Measurements from ENCODE around the gene NEK9. TPM values are rescaled to one million over a fixed set of nuclear protein-coding genes. Genes with fewer than 3 reads are reported as not detected.

Gene NEK9
- total RNA-seq, 1 donor from 2014 or later, result 123 TPM

DNA sequence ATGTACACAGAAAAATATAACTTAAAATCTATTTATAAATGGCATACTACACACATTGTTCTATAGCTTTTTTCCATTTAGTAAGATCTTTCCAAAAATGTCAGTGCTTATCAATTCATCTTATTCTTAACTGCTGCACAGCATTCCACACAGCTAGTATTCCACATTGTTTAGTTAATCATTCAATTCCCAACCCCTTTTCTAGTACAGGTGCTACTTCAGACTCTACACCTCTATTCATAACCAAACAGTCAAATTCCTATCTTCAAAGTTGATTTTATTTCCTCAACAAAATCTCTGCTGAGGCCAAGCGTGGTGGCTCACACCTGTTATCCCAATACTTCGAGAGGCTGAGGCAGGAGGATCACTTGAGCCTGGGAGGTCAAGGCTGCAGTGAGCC, 12.3 kb upstream of the NEK9 start:
- TF ChIP-seq, protein P1, sequence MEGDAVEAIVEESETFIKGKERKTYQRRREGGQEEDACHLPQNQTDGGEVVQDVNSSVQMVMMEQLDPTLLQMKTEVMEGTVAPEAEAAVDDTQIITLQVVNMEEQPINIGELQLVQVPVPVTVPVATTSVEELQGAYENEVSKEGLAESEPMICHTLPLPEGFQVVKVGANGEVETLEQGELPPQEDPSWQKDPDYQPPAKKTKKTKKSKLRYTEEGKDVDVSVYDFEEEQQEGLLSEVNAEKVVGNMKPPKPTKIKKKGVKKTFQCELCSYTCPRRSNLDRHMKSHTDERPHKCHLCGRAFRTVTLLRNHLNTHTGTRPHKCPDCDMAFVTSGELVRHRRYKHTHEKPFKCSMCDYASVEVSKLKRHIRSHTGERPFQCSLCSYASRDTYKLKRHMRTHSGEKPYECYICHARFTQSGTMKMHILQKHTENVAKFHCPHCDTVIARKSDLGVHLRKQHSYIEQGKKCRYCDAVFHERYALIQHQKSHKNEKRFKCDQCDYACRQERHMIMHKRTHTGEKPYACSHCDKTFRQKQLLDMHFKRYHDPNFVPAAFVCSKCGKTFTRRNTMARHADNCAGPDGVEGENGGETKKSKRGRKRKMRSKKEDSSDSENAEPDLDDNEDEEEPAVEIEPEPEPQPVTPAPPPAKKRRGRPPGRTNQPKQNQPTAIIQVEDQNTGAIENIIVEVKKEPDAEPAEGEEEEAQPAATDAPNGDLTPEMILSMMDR (IDR thresholded peaks at IDR 0.05; ENCODE audit: borderline replicate concordance), result no peak
- peak overlapping the region; percentile 54 for H3K27ac ChIP-seq (replicated peaks)
- no peaks in the 10 kb centered on the region for H3K27me3 ChIP-seq (ENCODE audit: low read depth)
- DNase-seq, result no peak
- H3K36me3 ChIP-seq, result peaks cover 16% of the 10 kb centered on the region
- H3K4me3 ChIP-seq, result no peak overlapping the region
- H3K4me1 ChIP-seq, result peaks cover 41% of the 10 kb centered on the region
- intact Hi-C loops (cut with micrococcal nuclease), result loop anchor here (10.0 kb wide), 1 partner anchor 346 kb away; no protein-coding TSS in a partner anchor
- no peaks in the 10 kb centered on the region for H3K9me3 ChIP-seq (replicated peaks)

DNA sequence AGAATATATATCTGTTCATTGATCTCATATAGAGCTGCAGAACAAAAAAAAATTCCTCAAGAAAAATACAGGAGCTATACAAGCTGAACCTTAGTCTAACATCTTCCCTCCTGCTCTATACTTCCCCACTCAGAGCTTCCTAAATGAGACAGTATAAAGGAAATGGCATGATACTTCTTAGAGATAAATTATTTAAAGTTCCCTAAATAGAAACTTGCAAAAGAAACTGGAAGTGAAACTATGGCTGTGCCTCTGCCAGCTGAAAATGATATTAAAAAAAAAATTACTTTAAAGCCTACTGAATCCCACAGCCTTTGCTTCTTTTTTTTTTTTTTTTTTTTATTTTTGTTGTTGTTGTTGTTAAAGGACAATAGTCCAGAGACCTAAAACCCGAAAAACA, 11.6 kb upstream of the NEK9 start:
- Histone ChIP-seq H3K27ac (replicated peaks) (peak overlapping the region; percentile 54), H3K4me1 (peaks cover 34% of the 10 kb centered on the region), H3K4me3 (no peak overlapping the region), H3K27me3 (ENCODE audit: low read depth) (no peaks in the 10 kb centered on the region), H3K36me3 (peaks cover 23% of the 10 kb centered on the region), H3K9me3 (replicated peaks) (peaks cover 5% of the 10 kb centered on the region)
- DNase-seq, result no peak
- TF ChIP-seq, protein P1 (IDR thresholded peaks at IDR 0.05; ENCODE audit: borderline replicate concordance), result no peak
- intact Hi-C loops (cut with micrococcal nuclease), result loop anchor here (10.0 kb wide), 1 partner anchor 346 kb away; no protein-coding TSS in a partner anchor

DNA sequence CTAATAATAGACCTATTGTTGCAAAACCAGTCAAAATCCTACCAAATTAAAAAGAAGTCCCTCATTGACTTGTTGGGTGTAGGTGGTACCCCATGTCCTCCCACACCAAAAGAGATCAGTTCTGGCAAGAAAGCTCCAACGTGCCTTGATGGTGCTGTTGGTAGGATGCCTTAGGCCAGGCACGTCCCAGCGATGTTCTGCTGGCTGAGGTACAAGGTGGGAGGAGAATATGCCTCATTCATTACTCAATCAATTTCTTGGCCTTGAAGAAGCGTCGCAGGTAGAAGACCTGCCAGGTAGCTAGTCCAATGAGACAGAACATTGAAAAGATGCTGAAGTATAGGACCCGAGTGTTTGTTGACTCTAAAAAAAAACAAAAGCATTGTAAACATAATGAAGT, 7.8 kb upstream of the NEK9 start:
- Histone ChIP-seq H3K36me3 (peaks cover 29% of the 10 kb centered on the region), H3K27ac (replicated peaks) (no peak overlapping the region)

DNA sequence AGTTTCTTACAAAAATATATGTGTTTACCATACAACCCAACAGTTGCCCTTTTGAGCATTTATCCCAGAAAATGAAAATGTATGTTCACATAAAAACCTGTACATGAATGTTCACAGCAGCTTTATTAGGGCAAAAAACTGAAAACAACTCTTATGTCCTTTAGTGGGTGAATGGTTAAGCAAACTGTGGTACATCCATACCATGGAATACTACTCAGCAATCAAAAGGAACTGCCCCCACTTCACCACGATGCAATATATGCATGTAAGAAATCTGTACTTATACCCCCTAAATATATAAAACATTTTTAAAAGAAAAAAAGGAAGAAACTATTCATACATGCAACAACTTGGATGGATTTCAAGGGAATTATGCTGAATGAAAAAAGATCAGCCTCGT, 6.7 kb upstream of the NEK9 start:
- no peak overlapping the region for H3K4me3 ChIP-seq
- H3K27me3 ChIP-seq (ENCODE audit: low read depth), result no peaks in the 10 kb centered on the region
- intact Hi-C loops (cut with micrococcal nuclease), result loop anchor here (5.0 to 10.0 kb wide), 2 partner anchors 169 to 351 kb away; no protein-coding TSS in a partner anchor
- no peak for DNase-seq
- peaks cover 29% of the 10 kb centered on the region for H3K36me3 ChIP-seq
- peaks cover 17% of the 10 kb centered on the region for H3K4me1 ChIP-seq
- no peak overlapping the region for H3K27ac ChIP-seq (replicated peaks)
- H3K9me3 ChIP-seq (replicated peaks), result peaks cover 5% of the 10 kb centered on the region
- TF ChIP-seq, protein P1 (IDR thresholded peaks at IDR 0.05; ENCODE audit: borderline replicate concordance), result no peak

More for the DNA sequence above, 7.8 kb upstream of the NEK9 start:
- intact Hi-C loops (cut with micrococcal nuclease), result loop anchor here (5.0 to 10.0 kb wide), 2 partner anchors 168 to 350 kb away; no protein-coding TSS in a partner anchor
- Histone ChIP-seq H3K4me3 (no peak overlapping the region), H3K4me1 (peaks cover 25% of the 10 kb centered on the region), H3K9me3 (replicated peaks) (peaks cover 5% of the 10 kb centered on the region), H3K27me3 (ENCODE audit: low read depth) (no peaks in the 10 kb centered on the region)
- TF ChIP-seq, protein P1 (IDR thresholded peaks at IDR 0.05; ENCODE audit: borderline replicate concordance), result no peak
- DNase-seq, result no peak

DNA sequence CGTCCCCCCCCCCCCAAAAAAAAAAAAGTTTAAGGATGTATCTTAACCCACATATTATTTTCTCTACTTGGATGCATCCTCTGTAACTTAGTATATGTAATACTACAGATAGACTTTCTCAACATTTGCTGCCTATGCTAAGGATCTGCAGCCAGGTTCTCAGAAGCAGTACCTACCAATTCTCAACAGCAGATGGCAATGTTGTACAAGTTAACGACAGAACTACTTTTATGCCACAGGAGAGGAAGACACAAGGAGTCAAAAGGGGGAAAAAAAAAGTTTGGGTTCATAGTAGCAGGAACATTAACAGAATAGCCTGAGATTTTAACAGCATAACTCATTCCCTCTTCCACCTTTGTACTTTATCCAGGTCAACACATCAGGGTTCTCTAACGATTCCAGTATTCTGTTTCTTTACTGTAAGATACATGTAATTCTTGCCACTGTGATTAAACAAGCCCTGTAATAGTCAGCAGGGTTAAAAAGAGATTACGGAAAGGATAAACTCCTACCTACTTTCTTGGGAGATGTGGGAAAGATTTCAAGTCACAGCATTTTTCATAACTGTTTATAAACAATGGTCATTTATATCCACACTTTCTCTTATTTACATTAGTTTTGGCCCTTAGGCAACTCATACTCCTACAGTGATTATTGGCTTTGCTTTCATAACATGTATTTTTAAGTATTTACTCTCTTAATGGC, 5.7 kb upstream of the NEK9 start:
- Histone ChIP-seq H3K27ac (replicated peaks) (peak overlapping the region; percentile 46), H3K4me1 (peaks cover 19% of the 10 kb centered on the region), H3K36me3 (peaks cover 29% of the 10 kb centered on the region), H3K9me3 (replicated peaks) (peaks cover 5% of the 10 kb centered on the region), H3K4me3 (no peak overlapping the region), H3K27me3 (ENCODE audit: low read depth) (no peaks in the 10 kb centered on the region)
- intact Hi-C loops (cut with micrococcal nuclease), result loop anchor here (5.0 to 10.0 kb wide), 2 partner anchors 170 to 352 kb away; no protein-coding TSS in a partner anchor
- no peak for DNase-seq
- TF ChIP-seq, protein P1 (IDR thresholded peaks at IDR 0.05; ENCODE audit: borderline replicate concordance), result peak; percentile 80

All from left ventricle myocardium inferior (tissue), 1 donor.